Kidney (tissue), 14 donors: Measurements from ENCODE around the gene MYCBP2. TPM values are rescaled to one million over a fixed set of nuclear protein-coding genes. Genes with fewer than 3 reads are reported as not detected.

Experiments
- DNase-seq, 5 donors: peaks; one replicate each; pipeline ENCODE4 v3.0.0-alpha.2; 2013 to 2020
- FAIRE-seq: peaks from 2 replicates; lab custom pipeline; 2012; peaks lifted over from hg19 to GRCh38; lab: Jason Lieb, UNC
- H3K27ac ChIP-seq, 2 donors: one replicate each; pipeline ENCODE4 v1.7.0; 2013; ENCODE audit warnings: low read depth in 2 of 2, low read length in 2 of 2, inconsistent platforms in 1 of 2
- H3K27me3 ChIP-seq: one replicate; pipeline ENCODE4 v1.7.1; 2013; ENCODE audit warnings: low read length, inconsistent platforms; ENCODE audit not compliant: control insufficient read depth, insufficient read depth
- H3K36me3 ChIP-seq, 3 donors: one replicate each; pipeline versions ENCODE4 v1.7.0 to v1.7.1; 2013; ENCODE audit warnings: low read length in 3 of 3, control low read depth in 1 of 3, inconsistent platforms in 1 of 3; ENCODE audit not compliant: insufficient read depth in 3 of 3, control insufficient read depth in 2 of 3
- H3K4me1 ChIP-seq, 3 donors: one replicate each; pipeline versions ENCODE4 v1.7.0 to v1.7.1; 2013; ENCODE audit warnings: low read length in 3 of 3, inconsistent platforms in 1 of 3, low read depth in 1 of 3; ENCODE audit not compliant: control insufficient read depth in 2 of 3, insufficient read depth in 2 of 3
- H3K4me3 ChIP-seq, 3 donors: one replicate each; pipeline versions ENCODE4 v1.7.0 to v1.8.1; 2013; ENCODE audit warnings: low read length in 3 of 3, control low read depth in 1 of 3, inconsistent platforms in 1 of 3
- H3K9ac ChIP-seq, 3 donors: one replicate each; pipeline versions ENCODE4 v1.7.0 to v1.7.1; 2013; ENCODE audit warnings: low read length in 3 of 3, control low read depth in 1 of 3, inconsistent platforms in 1 of 3
- H3K9me3 ChIP-seq, 3 donors: one replicate each; pipeline versions ENCODE4 v1.7.0 to v1.7.1; 2013; ENCODE audit warnings: low read length in 3 of 3, control low read depth in 1 of 3, inconsistent platforms in 1 of 3; ENCODE audit not compliant: control insufficient read depth in 2 of 3, insufficient read depth in 1 of 3
- CTCF ChIP-seq: IDR thresholded peaks from 3 replicates; pipeline ENCODE4 v1.5.1; 2012; ENCODE audit warnings: mild to moderate bottlenecking, moderate library complexity, borderline replicate concordance; ENCODE audit not compliant: insufficient read depth; ENCODE audit errors: extremely low read depth
- intact Hi-C: fragments of 100-400 bp; cut with DNase I; formaldehyde crosslinking; loops from one replicate; pipeline ENCODE4 v1.11.1; 2022
- polyA plus RNA-seq: library from polyadenylated mRNA; stranded (reverse); fragments of 350-450 nt; fragmentation: Illumina TruSeq; extraction: RNeasy Lipid Tissue Mini Kit (QIAGEN cat#74804); gene quantifications from one replicate; pipeline ENCODE4 v1.2.3, GENCODE V29; 2014; ENCODE audit warnings: low read depth, low replicate concordance; ENCODE audit not compliant: insufficient read depth
- total RNA-seq: library from RNA; stranded (reverse); fragmentation: NEBNext Ultra II Directional; extraction: Animal tissue kit (Norgen Biotek cat#: 25700); gene quantifications from one replicate; pipeline ENCODE4 v1.2.1, GENCODE V29; 2021
- donor health status: control.
- donor health status: control.
- donor health status: control.
- donor health status: control.
- donor health status: control.
- donor health status: DM: yes; HTN: yes; CAD: no.
- donor health status: Normal renal cell carcinoma (clear cell type).

Gene MYCBP2
- total and polyA plus RNA-seq, 2 donors from 2014 or later: 14.5 to 96.4 TPM

- TF ChIP-seq CTCF: no peak
- no peak for FAIRE-seq
- no peak overlapping the region for H3K27ac ChIP-seq
- no peak overlapping the region for H3K9ac ChIP-seq
- H3K36me3 ChIP-seq: no peaks in the 10 kb centered on the region
- H3K4me1 ChIP-seq: no peaks in the 10 kb centered on the region
- no peak overlapping the region for H3K4me3 ChIP-seq
- DNase-seq: no peak
- no peaks in the 10 kb centered on the region for H3K27me3 ChIP-seq
- intact Hi-C loops: no loop called here
- H3K9me3 ChIP-seq: no peaks in the 10 kb centered on the region
These were observed 29.3 kb upstream of the MYCBP2 start for GRCh38 chr13:77356155-77356554.

- DNase-seq (no peak), FAIRE-seq (no peak)
- H3K9ac ChIP-seq: no peak overlapping the region
- H3K36me3 ChIP-seq: no peaks in the 10 kb centered on the region
- H3K4me3 ChIP-seq: no peak overlapping the region
- no peaks in the 10 kb centered on the region for H3K4me1 ChIP-seq
- H3K9me3 ChIP-seq: no peaks in the 10 kb centered on the region
- H3K27ac ChIP-seq: no peak overlapping the region
- no peak for TF ChIP-seq CTCF
- intact Hi-C loops: no loop called here
- no peaks in the 10 kb centered on the region for H3K27me3 ChIP-seq
These were observed 27.1 kb upstream of the MYCBP2 start for GRCh38 chr13:77353995-77354394.

- TF ChIP-seq CTCF: no peak
- intact Hi-C loops: no loop called here
- no peaks in the 10 kb centered on the region for H3K9me3 ChIP-seq
- H3K9ac ChIP-seq: no peak overlapping the region
- H3K27me3 ChIP-seq: no peaks in the 10 kb centered on the region
- no peaks in the 10 kb centered on the region for H3K4me1 ChIP-seq
- FAIRE-seq (no peak), DNase-seq (no peak)
- no peak overlapping the region for H3K27ac ChIP-seq
- no peaks in the 10 kb centered on the region for H3K36me3 ChIP-seq
- no peak overlapping the region for H3K4me3 ChIP-seq
These were observed 24.4 kb upstream of the MYCBP2 start for GRCh38 chr13:77351315-77351714.

- no peaks in the 10 kb centered on the region for H3K36me3 ChIP-seq
- H3K27ac ChIP-seq: no peak overlapping the region
- no peak for FAIRE-seq
These were observed 23.9 kb upstream of the MYCBP2 start for GRCh38 chr13:77350811-77351210.

More at GRCh38 chr13:77350811-77351210, 23.9 kb upstream of the MYCBP2 start:
- Histone ChIP-seq H3K9ac (no peak overlapping the region), H3K27me3 (no peaks in the 10 kb centered on the region), H3K4me1 (no peaks in the 10 kb centered on the region), H3K4me3 (no peak overlapping the region), H3K9me3 (no peaks in the 10 kb centered on the region)
- DNase-seq: no peak
- TF ChIP-seq CTCF: no peak
- intact Hi-C loops: no loop called here
